ENCODE results near the gene EEFSEC.

The EEFSEC gene

DNA sequence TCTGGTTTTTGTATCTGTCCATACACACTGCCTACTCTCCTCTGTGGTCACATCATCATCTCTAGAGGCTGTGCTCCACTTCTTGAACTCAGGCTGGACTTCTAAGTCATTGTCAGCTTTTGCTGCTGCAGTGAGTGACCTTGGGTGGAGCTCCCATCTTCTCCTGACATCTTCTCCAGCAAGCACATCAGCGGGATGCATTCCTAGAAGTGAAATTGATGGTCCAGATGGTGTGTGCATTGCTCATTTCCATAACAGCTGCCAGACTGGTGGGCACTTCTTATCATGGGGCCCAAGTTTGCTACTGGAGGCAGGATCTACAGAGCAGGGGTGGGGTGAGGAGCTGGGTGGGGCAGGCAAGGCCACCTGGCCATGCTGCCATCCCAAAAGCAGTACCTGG lies 203.5 kb downstream of the EEFSEC start:
- DNase-seq: no peak

DNA sequence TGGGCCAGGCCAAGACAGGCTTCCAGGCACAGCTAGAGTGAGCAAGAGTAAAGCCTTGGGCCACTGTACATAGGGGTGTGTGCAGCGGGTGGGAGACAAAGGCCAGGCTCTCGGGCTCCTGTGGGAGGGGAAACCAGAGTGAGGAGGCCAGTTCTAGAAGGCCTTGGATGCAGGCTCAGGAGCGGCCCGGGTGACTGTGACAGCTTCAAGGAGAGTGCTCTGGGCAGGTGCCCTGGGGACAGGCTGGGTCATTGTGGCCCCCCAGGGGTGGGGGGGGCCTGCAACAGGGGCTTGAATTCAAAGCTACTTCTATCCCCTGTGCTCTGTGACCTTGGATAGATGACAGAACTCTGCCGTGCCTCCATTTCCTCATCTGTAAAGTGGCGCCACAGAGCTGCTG lies 204.3 kb downstream of the EEFSEC start:
- DNase-seq: no peak

DNA sequence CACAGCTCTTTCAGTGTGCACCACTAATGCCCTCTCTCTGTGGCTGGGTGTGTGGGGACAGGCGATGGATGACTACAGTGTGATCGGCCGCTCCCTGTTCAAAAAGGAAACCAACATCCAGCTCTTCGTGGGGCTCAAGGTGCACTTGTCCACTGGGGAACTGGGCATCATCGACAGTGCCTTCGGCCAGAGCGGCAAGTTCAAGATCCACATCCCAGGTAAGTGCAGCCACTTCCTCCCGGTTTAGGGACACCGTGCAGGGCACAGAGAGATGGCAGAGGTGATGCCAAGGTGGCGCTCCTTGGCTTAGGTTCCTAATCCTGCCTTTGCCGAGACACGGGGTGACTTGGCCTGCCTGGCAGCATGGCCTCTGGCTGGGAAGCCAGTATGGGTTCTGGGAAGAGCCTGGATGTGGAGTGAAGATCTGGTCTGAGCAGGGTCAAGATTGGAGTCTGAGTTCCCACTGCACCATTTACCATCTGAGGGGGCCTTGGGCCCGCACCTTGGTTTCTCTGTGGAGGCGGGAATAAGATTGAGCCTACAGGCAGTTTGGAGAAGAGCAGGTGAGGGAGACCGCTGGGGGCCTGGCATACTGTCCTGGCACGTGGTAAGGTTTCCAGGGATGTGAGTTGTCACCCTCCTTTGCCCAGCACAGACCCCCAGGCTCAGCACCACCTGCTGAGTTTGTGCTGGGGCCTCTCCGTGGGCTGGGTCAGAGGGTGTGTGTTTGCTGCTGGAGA lies 205.0 kb downstream of the EEFSEC start:
- DNase-seq: no peak

DNA sequence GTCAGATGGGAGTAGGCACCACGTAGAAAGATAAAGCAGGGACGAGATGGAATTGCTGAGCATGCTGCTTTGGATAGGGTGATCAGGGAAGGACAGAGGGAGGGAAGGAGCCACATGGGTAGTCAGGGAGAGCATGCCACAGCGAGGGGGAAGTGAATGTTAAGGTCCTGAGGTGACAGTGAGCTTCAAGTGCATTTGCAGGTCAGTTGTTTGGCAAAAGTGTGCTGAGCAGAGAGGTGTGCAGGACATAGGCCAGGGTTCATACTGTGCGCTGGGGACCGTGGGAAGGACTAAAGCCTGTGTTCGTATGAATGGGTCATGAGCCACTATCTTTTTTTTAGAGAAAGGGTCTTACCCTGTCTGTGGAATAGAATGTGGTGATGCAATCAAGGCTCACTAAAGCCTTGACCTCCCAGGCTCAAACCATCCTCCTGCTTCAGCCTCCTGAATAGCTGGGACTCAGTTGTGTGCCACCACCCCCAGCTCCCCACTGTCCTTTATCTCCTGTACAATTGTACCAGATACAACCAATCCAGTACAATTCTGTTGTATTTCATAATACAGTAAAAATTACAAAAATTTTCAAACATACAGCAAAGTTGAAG lies 205.9 kb downstream of the EEFSEC start:
- no peak for DNase-seq

DNA sequence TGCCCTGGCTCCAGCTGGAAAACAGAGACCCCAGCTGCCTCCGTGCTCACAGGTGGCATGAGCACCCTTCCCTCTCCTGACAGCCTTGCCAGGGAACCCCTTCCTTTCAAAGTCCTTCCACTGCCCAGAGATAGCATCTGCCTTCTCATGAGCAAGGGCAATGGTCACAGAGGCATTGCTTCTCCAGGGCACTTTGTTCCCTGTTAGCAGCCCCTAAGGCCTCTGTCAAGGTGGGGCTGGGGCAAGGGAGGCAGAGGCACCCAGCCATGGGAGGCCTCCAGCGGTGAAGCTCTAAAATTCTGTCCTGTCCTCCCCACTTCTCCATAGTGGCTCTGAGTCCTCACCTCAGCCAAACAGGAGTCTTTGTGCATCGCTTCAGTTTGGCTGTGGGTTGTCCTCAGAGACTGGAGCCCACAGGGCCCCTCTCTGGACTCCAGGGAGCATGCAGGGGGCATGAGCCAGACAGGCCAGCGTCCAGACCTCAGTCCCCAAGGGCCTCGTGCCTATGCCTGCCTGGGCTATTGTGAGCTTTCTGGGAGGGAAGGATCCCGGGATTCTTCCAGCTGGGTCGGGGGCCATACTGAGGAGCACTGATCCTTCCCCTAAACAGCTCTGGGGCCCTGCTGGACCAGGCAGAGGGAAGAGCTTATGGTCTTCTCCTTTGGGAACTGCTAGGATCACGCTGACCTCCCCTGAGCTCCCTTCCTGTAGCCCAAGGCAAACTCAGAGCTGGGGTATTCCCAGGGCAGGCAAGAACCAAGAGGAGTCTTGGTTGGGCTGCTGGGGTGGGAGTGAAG lies 206.8 kb downstream of the EEFSEC start:
- DNase-seq: no peak

DNA sequence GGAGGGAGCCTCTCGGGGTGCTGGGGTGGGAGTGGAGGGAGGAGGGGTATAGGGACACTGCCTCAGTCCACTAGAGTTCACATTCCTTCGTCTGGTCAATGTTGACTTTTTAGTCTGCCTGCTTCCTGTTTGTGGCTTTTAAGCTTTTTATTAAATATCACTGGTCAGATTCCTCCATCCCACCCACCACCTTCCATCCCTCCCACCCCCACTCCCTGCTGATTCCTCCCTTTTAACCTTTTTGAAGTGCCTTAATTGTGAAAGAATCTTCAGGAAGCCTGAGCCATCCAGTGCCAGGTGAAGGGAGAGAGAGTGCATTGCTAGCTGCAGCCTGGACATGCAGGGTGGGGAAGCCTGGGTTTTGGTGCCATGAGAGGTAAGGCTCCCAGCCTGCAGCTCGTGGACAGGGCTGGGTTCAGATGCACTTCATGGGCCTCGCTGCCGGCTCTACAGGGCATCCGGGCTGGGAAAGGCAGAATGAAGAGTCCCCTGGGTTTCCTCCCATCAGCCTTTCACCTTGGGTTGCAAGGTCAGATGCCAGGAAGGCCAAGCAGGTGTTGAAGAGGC lies 207.5 kb downstream of the EEFSEC start:
- no peak for DNase-seq

DNA sequence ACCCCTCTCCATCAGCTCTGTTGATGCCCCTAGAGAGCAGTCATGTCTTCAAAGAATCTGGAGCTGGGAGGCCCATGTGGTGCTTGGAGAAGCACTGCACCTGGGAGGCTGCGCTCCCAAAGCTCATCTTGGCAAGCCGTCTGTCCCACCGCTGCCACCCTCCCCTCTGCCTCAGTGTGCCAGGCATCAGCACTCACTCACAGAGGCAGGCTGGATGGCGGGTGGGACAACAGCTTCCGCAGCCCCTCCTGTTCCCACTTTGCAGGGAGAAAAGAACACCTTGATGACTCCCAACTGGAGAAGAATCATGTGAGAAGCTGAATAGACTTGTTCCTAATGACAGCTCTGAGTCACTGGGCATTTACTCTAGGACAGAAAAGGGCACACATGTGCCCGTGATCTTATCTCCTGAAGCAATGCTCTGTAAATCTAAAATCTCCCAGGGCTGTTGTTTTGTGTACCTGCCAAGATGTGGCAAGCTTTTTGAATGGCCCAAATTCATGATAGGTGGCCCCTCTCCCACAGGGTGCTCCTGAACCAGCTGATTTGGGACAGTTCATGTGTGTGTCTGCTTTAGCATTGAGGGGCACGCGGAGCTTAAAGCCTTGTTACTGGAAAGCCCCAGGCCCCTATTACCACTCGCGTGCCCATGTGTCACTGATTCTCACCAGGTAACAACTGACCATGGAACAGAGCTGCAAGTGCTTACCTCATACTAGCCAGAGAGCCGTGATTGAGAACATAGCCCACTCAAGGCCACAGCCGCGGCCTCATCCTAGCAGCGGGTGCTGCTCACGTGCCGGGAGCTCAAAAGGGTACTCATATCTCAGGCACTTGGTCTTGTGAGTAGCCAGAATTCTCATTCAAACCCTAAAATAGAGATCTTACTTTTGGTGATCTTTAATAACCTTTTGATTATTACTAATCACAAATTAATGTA lies 209.0 kb downstream of the EEFSEC start:
- DNase-seq: no peak

DNA sequence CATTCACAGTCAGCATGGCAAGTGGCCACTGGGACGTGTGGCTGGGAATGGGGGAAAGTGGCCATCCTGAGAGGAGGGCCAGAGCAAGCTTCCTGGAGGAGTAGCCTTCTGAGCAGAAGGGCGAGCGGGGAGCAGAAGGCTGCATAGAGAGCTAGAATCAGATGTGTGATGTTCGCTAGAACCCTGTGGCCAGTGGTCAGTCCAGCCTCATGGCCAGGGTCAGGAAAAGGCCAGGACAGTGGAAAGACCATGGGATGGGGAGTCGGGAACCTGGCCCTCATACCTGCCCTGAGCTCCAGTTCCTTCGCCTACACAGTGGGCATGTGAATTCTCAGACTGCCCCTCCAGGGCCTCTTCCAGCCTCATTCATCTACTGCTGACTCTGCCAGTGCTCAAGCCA lies 211.0 kb downstream of the EEFSEC start:
- DNase-seq: no peak

DNA sequence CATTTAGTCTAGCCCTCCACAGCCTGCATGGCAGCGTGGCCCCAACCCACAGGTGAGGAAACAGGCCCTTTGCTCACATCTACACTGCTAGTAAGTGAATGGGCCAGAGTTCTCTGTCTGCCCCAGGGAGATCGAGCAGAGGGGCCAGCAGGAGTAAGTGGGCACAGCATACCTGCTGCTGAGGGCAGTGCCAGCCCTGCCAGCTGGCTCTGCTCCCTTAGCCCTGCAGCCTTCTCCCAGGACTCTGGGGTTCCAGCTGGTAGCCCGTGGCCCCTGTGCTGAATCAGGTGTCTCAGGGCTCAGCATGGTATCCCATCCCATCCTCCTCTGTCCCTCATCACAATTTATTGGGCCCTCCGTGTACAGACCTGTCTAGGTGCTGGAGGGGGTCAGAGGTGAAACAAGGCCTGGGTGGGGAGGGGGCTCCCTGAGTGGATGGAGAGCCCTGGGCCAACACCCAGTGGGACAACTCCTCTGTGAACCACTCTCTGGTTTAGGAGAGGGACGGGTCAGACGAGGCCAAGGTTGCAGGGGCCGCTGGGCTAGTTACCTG lies 211.6 kb downstream of the EEFSEC start:
- DNase-seq: no peak

DNA sequence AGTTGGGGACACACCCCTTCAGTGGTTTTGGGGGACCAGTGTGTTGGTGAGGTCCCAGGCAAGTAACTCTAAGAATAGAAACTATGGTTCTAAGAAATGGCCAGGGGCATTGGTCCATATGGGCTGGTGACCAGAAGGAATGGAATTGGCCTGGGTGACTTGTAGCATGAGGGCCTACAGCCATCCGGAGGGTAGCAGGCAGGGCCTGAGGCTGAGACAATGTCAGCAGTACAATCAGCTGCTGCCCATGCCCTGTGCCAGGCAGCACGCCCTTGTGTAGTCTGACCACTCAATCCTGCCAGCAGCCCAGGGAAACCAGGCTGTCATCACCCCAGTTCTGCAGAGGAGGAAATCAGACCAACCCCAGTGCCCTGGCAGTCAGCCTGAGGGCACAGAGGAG lies 212.9 kb downstream of the EEFSEC start:
- no peak for DNase-seq

DNA sequence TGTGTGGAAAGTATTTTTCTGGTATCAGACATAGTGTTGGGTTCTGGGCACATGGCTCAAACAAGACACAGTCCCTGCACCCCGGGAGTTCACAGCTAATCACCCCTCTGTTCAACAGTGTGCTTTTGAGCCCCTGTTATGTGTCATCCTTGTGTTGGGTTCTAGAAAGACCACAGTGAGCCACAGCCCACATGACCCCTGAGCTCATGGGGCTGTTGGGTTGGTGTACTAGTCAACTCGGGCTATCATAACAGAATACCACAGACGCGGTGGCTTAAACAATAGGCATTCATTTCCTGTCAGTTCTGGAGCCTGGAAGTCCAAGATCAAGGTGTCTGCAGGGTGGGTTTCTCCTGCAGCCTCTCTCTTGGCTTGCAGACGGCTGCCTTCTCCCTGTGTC lies 213.4 kb downstream of the EEFSEC start:
- DNase-seq: no peak

DNA sequence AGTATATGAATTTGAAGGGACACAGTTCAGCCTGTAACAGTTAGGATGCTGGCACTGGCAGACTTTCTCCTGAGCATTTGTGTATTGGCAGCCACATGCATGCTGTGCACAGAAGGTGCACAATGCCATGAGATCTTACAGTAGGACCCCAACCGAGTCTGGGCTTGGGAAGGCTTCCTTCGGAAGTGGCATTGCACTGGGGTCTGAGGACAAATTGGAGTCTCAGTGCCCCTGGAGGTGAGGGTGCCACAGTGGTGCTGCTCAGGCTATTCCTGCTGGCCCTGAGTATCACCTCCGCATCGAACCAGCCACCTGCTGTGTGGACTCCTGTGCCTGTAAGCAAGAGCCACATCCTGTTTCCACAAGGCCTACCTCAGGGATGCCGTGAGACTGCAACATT lies 213.9 kb downstream of the EEFSEC start:
- DNase-seq: no peak

DNA sequence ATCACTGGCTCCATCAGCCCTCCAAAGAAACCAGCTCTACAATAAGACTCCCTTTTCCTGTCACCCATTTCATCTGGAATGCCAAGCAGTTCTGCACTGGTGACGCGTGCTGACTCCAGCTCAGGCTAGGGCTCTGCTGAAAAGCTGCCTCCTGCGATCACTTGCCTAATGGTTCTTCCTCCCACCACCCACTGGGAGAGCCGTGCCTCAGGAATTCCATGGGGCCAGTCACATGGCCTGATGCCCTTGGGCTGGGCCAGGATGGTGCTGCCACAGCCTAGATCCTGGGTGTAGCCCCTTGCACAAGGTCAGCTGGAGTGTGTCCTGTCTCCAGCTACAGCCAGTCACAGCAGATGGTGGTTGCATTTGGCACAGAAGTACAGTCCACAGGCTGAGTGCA lies 214.5 kb downstream of the EEFSEC start:
- no peak for DNase-seq

DNA sequence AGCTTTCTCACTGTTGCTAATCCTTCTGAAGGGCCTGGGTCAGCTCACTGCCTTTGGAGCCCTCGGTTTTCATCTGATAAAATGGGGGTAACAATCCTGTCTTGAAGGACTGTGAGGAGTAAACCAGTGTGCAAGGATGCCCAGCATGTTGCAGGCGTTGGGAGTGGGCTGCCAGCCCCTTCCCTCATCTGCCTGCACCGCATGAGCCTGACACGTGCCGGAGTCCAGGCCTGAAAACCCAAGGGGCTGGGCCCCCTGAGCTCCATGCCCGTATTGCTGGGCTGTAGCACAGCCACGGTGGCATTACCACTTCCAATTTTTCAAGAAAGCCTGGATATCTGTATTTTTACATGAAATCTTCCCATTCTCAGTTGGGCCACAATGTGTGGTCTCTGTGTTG lies 215.3 kb downstream of the EEFSEC start:
- no peak for DNase-seq

DNA sequence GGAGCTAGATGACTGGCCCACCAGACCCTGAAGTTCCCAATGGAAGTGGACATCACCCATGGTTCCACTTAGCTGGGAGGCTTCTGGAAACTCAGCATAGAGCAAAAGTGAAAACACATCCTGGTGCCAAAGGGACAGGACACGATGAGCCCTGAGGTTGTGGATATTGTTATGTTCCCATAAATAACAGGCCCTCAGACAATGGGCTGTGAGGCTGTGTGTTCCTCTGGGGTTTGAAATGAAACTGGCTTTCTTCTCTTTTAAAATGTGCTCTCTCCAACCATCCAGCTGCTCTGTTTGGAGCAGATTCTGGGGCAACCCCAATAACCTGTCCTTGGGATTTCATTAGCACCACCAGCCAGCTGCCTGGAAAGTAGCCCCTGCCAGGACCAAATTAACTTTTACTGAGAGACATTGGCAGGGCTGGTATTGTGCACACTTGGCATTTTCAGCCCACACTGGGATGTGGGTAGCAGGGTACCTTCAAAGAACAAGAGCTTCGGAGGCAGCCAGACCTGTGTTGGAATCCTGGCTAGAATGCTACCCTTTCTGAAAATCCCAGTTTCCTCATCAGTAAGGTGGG lies 215.9 kb downstream of the EEFSEC start:
- DNase-seq: no peak

DNA sequence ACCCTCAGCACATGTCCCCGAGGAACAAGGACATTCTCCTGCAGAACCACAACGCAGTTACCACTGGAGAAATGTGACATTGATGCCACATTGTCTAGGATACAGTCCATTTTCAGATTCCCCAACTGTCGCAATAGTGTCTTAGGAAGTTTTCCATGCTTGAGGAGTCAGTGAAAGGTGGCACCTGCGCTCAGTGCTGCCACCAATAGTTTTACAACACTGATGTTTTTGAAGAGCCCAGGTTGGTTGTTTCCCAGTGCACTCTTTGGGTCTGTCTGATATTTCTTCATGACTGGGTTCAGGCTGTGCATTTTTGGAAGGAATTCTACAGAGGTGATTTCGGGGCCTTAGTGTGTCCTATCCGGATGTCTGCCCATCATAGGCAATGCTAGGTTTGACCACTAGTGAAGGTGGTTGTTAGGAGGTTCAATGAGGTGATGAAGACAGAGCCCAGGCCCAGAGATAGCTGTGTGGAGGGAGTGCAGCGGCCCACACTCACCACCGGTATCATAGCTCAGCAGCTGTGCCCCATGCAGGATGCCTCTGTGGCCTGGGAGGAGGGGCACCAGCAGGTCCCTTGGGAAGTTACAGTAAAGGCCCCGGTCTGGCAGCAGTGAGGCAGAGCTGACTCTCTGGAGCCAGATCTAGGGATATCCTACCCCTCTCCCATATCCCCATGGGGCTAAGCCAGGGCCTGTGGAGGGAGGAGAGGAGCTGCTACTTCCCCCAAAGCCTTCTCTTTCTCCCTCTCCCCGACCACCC lies 216.8 kb downstream of the EEFSEC start:
- no peak for DNase-seq

DNA sequence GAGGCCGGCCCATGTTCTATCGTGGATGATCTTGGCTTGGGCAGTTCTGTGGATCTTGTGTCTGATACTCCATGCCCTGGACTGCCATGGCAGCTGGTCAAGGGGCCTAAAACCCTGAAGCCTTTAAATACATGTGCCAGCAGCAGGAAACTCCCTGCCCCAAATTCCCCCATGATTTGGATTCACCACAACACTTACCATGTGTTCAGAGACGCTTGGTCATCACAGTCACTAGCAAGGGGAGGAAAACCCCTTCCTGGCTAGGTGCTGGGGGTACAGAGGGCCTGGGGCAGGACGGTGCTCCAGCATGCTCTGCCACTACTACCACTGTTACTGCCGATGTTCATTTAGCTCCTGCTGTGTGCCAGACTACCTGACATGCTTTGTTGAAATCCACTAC lies 219.0 kb downstream of the EEFSEC start:
- no peak for DNase-seq

DNA sequence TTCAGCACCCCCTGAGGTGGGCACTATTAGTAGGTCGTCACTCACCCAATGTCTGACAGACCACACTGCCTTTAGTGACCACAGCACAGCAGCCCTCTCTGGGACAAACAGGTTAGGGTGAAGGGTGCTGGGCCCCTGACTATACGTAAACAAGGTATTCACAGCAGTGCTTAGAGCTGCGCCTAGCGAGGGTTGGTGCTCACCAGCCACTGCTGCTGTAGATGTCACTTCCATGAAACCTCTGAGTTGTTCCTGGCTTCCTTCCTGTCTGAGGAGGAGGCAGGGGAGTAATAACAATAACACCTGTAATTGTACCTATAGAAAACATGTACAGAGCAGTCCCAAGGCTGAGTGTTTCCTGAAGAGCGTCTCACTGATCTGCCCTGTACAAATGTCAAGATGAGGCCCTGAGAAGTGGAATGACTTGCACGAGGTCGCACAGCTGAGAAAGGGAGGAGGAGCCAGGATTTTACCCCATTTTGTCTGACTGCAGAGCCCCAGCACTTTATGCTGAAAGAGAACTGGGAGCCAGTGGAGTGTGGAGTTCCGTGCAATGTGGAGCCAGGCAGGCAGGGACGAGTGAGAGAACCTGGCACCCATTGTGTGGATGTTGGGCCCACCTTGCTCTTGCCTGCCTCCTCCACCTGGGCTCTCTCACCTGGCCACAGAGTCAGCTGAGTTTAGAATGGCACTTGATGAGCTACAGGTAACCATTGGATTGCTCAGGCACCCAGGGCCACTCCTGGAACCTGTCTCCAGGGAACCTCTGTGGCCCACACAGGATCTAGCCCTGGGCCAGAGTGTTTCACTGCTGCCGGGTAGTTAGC lies 219.6 kb downstream of the EEFSEC start:
- no peak for DNase-seq

DNA sequence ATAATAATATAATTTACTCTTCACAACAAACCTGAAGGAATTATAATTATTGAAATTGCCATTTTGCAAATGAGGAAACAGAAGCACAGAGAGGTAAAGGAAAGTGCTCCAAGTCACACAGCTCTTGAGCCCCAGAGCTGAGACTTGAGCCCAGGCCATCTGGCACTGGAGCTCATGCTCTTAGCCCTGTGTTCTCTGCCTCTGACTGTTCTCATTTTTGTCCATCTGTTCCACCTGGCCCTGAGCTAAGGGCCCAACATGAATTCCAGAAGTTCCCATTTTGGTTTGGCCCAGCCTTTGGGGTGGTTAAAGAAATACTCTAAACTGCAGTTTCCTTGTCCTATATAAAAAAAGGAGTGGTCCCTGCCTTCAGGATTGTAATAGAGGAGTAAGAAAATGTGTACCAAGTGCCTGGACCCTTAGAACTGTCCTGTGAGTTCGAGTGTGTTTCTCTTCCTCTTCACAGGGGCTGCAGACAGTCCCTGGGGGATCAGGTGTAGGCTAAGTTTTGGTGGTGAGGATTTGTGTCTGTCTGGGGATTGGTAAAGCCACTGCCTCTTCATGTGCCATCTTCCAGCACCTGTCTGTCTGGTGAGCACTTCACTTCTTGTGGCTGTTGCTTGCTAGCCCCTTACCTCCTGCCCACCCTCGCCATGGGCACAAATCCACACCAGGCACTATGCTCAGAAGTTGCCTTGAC lies 221.6 kb downstream of the EEFSEC start:
- no peak for DNase-seq

DNA sequence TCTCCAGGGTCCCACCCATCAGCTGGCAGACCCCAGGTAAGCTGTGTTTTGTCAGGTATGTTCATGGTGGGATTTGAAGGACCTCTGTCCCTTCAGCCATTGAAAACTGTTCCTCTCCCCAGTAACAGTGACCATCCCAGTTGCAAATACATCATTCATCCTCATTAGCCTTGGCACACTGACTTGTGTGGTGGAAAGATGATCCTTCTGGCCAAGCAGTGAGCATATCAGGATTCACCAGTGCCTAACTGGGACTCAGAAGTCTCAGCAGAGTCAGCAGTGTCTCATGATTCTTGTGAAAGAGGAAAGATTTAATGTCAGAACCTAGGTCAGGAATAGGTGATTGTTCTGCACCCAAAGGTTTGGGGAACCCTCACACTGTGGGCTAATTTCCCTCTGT lies 223.2 kb downstream of the EEFSEC start:
- no peak for DNase-seq

Data from activated T-cell treated with anti-CD3 and anti-CD28 coated beads, Interleukin-2, amount 50 U/mL, for 1 hour (primary cell).